Stomach (tissue), 9 donors: ENCODE results near the gene SDCBP2. TPM values are rescaled to one million over a fixed set of nuclear protein-coding genes. Genes with fewer than 3 reads are reported as not detected.

Source experiments
- DNase-seq, 2 donors: peaks; one replicate each; pipeline versions ENCODE4 v3.0.0 to v3.0.0-alpha.2; 2013 to 2019
- H3K27ac ChIP-seq, 5 donors: fragments of 200-600 bp in 4 of 5; sonication (generic) in 4 of 5; one replicate each; pipeline ENCODE4 v1.5.1; 2013 to 2019; ENCODE audit warnings: mild to moderate bottlenecking in 1 of 5, moderate library complexity in 1 of 5
- H3K27me3 ChIP-seq, 3 donors: fragments of 200-600 bp; sonication (generic); one replicate each; pipeline ENCODE4 v1.5.1; 2017 to 2019; ENCODE audit warnings: mixed run types in 1 of 3
- H3K36me3 ChIP-seq, 4 donors: fragments of 200-600 bp; sonication (generic); 1 replicate in 3 of 4; 2 replicates in 1 of 4; pipeline ENCODE4 v1.5.1; 2016 to 2019
- H3K4me1 ChIP-seq, 4 donors: fragments of 200-600 bp; sonication (generic); one replicate each; pipeline ENCODE4 v1.5.1; 2016 to 2019
- H3K4me3 ChIP-seq, 4 donors: fragments of 200-600 bp; sonication (generic) in 3 of 4; one replicate each; pipeline ENCODE4 v1.5.1; 2016 to 2019; ENCODE audit warnings: mild to moderate bottlenecking in 1 of 4
- H3K9me3 ChIP-seq, 4 donors: fragments of 200-600 bp; sonication (generic); one replicate each; pipeline ENCODE4 v1.5.1; 2016 to 2019
- CTCF ChIP-seq, 7 experiments: fragments of 450-650 bp in 4 of 7; fragments of 200-600 bp in 3 of 7; sonication (generic) in 3 of 7; IDR thresholded peaks; one replicate each; pipeline ENCODE4 v1.5.1; 2016 to 2019; ENCODE audit warnings: antibody characterized with exemption in 7 of 7, control low read depth in 2 of 7, mild to moderate bottlenecking in 1 of 7
- EP300 ChIP-seq: sonication (generic); formaldehyde crosslinking; IDR thresholded peaks from one replicate; pipeline ENCODE4 v1.6.1; 2017; ENCODE audit warnings: antibody characterized with exemption
- POLR2A ChIP-seq, 4 donors: fragments of 450-650 bp; IDR thresholded peaks; one replicate each; pipeline ENCODE4 v1.6.1; 2016; ENCODE audit warnings: antibody characterized with exemption in 4 of 4, control low read depth in 2 of 4, mild to moderate bottlenecking in 1 of 4, moderate library complexity in 1 of 4
- POLR2AphosphoS5 ChIP-seq, 3 donors: sonication (generic); formaldehyde crosslinking; IDR thresholded peaks; one replicate each; pipeline ENCODE4 v1.6.1; 2016; ENCODE audit warnings: antibody characterized with exemption in 3 of 3
- WGBS, 5 donors: extraction: QIAGEN DNeasy Blood & Tissue Kit in 3 of 5; methylation state at CpG; one replicate each; pipeline versions ENCODE4 v1.1.5 to v1.1.7; 2013 to 2018; 5-methylcytosine and 5-hydroxymethylcytosine counted together
- intact Hi-C: fragments of 100-400 bp; cut with DNase I; formaldehyde crosslinking; loops from one replicate; pipeline ENCODE4 v1.15.1; 2023; ENCODE audit warnings: low total_unique reads
- polyA plus RNA-seq, 3 donors: library from polyadenylated mRNA; stranded (reverse); fragments of 200-250 nt; gene quantifications; one replicate each; pipeline ENCODE4 v1.2.3, GENCODE V29; 2013
- total RNA-seq, 5 donors: library from RNA; depleted of rRNA; stranded (reverse); fragments of >200 nt; gene quantifications; one replicate each; pipeline versions ENCODE4 v1.1.0 to v1.2.3, GENCODE V29; 2014 to 2016
- donor health status: healthy with polysubstance abuse.
- donor health status: Bipolar disorder and iron deficiency.
- donor health status: healthy.

The SDCBP2 gene
- total and polyA plus RNA-seq, 8 donors: 33.3 to 297 (median 60.5) TPM

DNA sequence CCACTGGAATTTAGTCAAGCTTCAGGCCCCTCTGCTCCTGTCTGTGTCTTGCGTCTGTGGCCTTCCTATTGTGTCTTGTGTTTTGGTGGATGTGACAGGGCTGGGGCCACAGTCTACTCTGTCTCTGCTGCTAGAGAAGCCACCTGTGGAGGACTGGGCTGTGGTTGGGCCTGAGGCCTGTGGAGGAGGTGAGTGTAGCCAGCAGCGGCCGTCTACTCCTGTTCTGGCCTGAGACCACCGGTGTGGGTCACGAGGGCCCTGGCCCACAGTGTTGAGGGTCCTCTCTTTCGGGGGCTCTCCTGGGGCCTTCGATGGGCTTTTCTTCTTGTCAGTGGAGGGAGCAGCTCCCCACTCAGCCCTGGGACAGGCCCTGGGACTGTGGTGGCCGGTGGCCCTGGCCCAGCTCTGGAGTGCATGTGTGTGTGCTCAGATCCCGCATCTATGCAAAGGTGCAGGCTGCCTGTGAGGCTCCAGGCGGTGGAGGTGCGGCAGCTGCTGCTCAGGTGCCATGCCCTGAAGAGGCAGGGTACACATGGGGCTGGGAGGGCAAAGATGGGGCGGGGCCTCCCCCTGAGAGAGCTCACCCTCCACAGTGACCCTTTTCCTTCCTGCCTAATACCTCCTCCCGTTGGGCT lies 20.8 kb downstream of the SDCBP2 start:
- Histone ChIP-seq H3K4me1 (peaks cover 1 to 4% (median 2%) of the 10 kb centered on the region in 4 donors), H3K36me3 (peaks cover 0 to 88% (median 71%) of the 10 kb centered on the region in 4 donors), H3K4me3 (no peak overlapping the region), H3K27ac (no peak overlapping the region), H3K27me3 (no peaks in the 10 kb centered on the region), H3K9me3 (no peaks in the 10 kb centered on the region)
- TF ChIP-seq POLR2A (IDR thresholded peaks at IDR 0.05): no peak
- no peak for TF ChIP-seq CTCF (IDR thresholded peaks at IDR 0.05)
- no peak for TF ChIP-seq POLR2AphosphoS5 (IDR thresholded peaks at IDR 0.05)
- no peak for TF ChIP-seq EP300
- intact Hi-C loops: no loop called here
- DNase-seq: no peak
- WGBS, 5 donors: 84 to 88% (median 86%) methylated on average over 9 to 13 of the region's 13 CpGs

GRCh38 chr20:1307571-1307971 lies 21.4 kb downstream of the SDCBP2 start:
- no peaks in the 10 kb centered on the region for H3K27me3 ChIP-seq
- 89 to 94% (median 91%) methylated on average over 11 to 13 of the region's 13 CpGs for WGBS, 5 donors
- no peak for TF ChIP-seq POLR2A (IDR thresholded peaks at IDR 0.05)
- no peak for TF ChIP-seq POLR2AphosphoS5 (IDR thresholded peaks at IDR 0.05)
- no peak for TF ChIP-seq EP300
- H3K36me3 ChIP-seq: peaks cover 0 to 88% (median 74%) of the 10 kb centered on the region in 4 donors
- H3K4me3 ChIP-seq: no peak overlapping the region
- DNase-seq: no peak
- intact Hi-C loops: no loop called here
- no peaks in the 10 kb centered on the region for H3K9me3 ChIP-seq
- H3K27ac ChIP-seq: no peak overlapping the region
- H3K4me1 ChIP-seq: no peaks in the 10 kb centered on the region

GRCh38 chr20:1307171-1307570 lies 21.8 kb downstream of the SDCBP2 start:
- H3K36me3 ChIP-seq: peaks cover 0 to 84% (median 73%) of the 10 kb centered on the region in 4 donors
- no peak overlapping the region for H3K4me3 ChIP-seq
- H3K4me1 ChIP-seq: no peaks in the 10 kb centered on the region
- TF ChIP-seq CTCF (IDR thresholded peaks at IDR 0.05): no peak
- no peak for TF ChIP-seq POLR2AphosphoS5 (IDR thresholded peaks at IDR 0.05)
- no peak for TF ChIP-seq EP300
- no peak for TF ChIP-seq POLR2A (IDR thresholded peaks at IDR 0.05)
- intact Hi-C loops: no loop called here
- no peak for DNase-seq
- 87 to 94% (median 92%) methylated on average over 2 to 10 of the region's 10 CpGs for WGBS, 5 donors
- no peak overlapping the region for H3K27ac ChIP-seq
- no peaks in the 10 kb centered on the region for H3K27me3 ChIP-seq
- H3K9me3 ChIP-seq: no peaks in the 10 kb centered on the region

DNA sequence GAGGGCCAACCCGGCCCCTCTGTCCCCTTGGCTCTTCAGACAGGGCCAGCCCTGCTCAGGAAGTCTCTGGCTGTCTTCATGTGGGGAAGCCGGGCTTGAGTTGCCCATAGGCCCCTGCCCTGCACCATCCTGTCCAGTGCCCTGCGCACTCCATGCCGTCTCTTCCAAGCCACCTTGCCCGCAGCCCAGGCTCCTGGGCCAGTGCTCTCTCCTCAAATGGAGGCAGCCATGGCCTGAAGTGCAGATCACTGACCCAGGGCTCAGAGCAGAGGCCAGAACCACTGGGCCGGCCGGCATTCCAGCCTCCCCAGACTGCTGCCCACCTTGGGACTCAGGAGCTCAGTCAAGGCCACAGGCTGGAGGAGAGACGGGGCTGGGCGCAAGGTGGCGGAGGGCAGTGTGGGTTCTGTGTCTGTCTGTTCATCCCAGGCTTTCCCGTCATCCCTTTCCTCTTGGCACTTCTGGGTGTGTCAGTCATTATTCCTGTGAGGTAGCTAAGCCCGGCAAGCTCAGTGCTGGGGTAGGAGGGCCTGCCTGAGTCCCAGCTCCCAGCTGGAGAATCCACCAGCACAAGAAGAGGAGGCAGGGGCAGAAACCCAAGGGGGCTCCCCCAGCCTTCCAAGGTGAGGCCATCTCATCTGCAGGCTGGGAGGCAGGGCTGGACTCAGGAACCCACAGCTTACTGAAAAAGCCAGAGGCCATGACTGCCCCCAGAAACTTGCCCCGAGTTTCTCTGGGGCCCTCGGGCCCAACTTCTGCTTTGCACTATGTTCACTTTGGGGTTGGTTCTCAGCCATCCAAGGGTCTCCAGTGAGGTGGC lies 22.4 kb downstream of the SDCBP2 start:
- Histone ChIP-seq H3K4me1 (no peaks in the 10 kb centered on the region), H3K27me3 (no peaks in the 10 kb centered on the region), H3K36me3 (peaks cover 0 to 80% (median 70%) of the 10 kb centered on the region in 4 donors), H3K9me3 (no peaks in the 10 kb centered on the region), H3K27ac (no peak overlapping the region), H3K4me3 (no peak overlapping the region)
- TF ChIP-seq CTCF (IDR thresholded peaks at IDR 0.05) (no peak), EP300 (no peak), POLR2A (IDR thresholded peaks at IDR 0.05) (no peak), POLR2AphosphoS5 (IDR thresholded peaks at IDR 0.05) (no peak)
- DNase-seq: no peak
- intact Hi-C loops: no loop called here
- 76 to 87% (median 86%) methylated on average over 14 of the region's 14 CpGs for WGBS, 5 donors
